ENCODE results near the gene CASTOR1. TPM values are rescaled to one million over a fixed set of nuclear protein-coding genes. Genes with fewer than 3 reads are reported as not detected.

Gene CASTOR1
- total RNA-seq, 2 donors from 2014 or later = 19.2 to 19.5 TPM

- H3K9me3 ChIP-seq (ENCODE audit: control insufficient read depth, low read length) = no peaks in the 10 kb centered on the region
- Mint-ChIP-seq H3K27ac (no peak overlapping the region), H3K4me3 (no peak overlapping the region), H3K9me3 (no peaks in the 10 kb centered on the region), H3K4me1 (no peaks in the 10 kb centered on the region), H3K36me3 (ENCODE audit: low read depth) (peaks cover 95% of the 10 kb centered on the region), H3K27me3 (ENCODE audit: insufficient read depth) (no peaks in the 10 kb centered on the region)
- DNase-seq = no peak
- no peak overlapping the region for H3K4me3 ChIP-seq (ENCODE audit: low read length)
- no peak overlapping the region for H3K27ac ChIP-seq (ENCODE audit: low read depth, low read length)
- no peaks in the 10 kb centered on the region for H3K27me3 ChIP-seq (ENCODE audit: control insufficient read depth, insufficient read depth, low read length, poor library complexity, severe bottlenecking)
- H3K4me1 ChIP-seq (ENCODE audit: control insufficient read depth, insufficient read depth, low read length) = no peaks in the 10 kb centered on the region
- no peak overlapping the region for H3K9ac ChIP-seq (ENCODE audit: extremely low read depth, low read length, poor library complexity, severe bottlenecking)
- WGBS, 2 experiments (ENCODE audit: insufficient coverage in 1 of 2, insufficient read length in 1 of 2) = 95 to 96% methylated on average over 7 to 8 of the region's 8 CpGs
- peaks cover 89% of the 10 kb centered on the region for H3K36me3 ChIP-seq (ENCODE audit: control insufficient read depth, insufficient read depth, low read length)
- no peak for TF ChIP-seq CTCF (conservative IDR thresholded peaks at IDR 0.05)
Observed at GRCh38 chr22:30337461-30337778, 48.1 kb upstream of the CASTOR1 start.

DNA sequence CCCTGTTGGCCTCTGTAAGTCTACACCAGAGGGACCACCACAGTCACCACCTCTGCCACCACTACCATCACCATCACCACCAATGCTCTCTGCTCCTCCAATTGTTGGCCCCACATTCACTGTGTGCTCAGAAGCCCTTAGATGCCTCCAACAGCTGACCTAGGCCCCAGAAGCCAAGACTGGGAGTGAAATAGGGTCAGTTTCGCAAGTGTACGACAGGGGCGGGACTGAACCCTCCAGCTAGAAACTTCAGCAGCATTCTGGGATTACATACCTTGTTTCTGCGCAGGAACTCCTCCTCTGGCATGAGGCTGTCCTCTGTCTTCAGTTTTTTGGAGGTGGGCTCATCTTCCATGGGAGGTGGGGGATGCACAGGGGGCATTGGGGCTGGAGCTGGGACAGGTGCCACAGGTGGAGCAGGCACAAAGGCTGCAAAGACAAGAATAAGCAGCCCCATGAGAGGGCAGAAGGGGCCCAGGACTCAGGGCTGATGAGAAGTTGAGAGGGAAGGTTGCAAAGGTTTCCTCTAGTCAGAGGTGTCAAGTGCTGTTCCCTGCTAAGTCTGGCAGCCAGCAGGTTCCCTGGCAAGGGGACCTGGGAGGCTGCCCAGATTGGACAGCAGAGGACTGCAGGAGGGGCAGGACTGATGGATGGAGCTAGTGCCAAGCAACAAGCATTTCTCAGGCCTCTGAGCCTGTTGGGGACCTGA, 47.6 kb upstream of the CASTOR1 start:
- no peak overlapping the region for H3K4me3 Mint-ChIP-seq
- H3K36me3 ChIP-seq (ENCODE audit: control insufficient read depth, insufficient read depth, low read length) = peaks cover 88% of the 10 kb centered on the region
- H3K9me3 Mint-ChIP-seq = no peaks in the 10 kb centered on the region

GRCh38 chr22:30335236-30335635, 45.9 kb upstream of the CASTOR1 start:
- Histone ChIP-seq H3K4me3 (ENCODE audit: low read length) (no peak overlapping the region), H3K27me3 (ENCODE audit: control insufficient read depth, insufficient read depth, low read length, poor library complexity, severe bottlenecking) (no peaks in the 10 kb centered on the region), H3K27ac (ENCODE audit: low read depth, low read length) (no peak overlapping the region), H3K9ac (ENCODE audit: extremely low read depth, low read length, poor library complexity, severe bottlenecking) (no peak overlapping the region), H3K4me1 (ENCODE audit: control insufficient read depth, insufficient read depth, low read length) (no peaks in the 10 kb centered on the region), H3K9me3 (ENCODE audit: control insufficient read depth, low read length) (no peaks in the 10 kb centered on the region), H3K36me3 (ENCODE audit: control insufficient read depth, insufficient read depth, low read length) (peaks cover 83% of the 10 kb centered on the region)
- Mint-ChIP-seq H3K4me3 (no peak overlapping the region), H3K36me3 (ENCODE audit: low read depth) (peaks cover 89% of the 10 kb centered on the region), H3K9me3 (no peaks in the 10 kb centered on the region), H3K27ac (no peak overlapping the region), H3K27me3 (ENCODE audit: insufficient read depth) (no peaks in the 10 kb centered on the region), H3K4me1 (no peaks in the 10 kb centered on the region)
- TF ChIP-seq CTCF (conservative IDR thresholded peaks at IDR 0.05) = no peak
- no peak for DNase-seq
- 93 to 100% methylated on average over 1 of the region's 1 CpG for WGBS, 2 experiments (ENCODE audit: insufficient coverage in 1 of 2, insufficient read length in 1 of 2)

More for the DNA sequence above, 47.6 kb upstream of the CASTOR1 start:
- WGBS, 2 experiments (ENCODE audit: insufficient coverage in 1 of 2, insufficient read length in 1 of 2) = 95% methylated on average over 4 of the region's 4 CpGs; no CpG with 5 or more reads in 1 of the 2 experiments
- Mint-ChIP-seq H3K36me3 (ENCODE audit: low read depth) (peaks cover 94% of the 10 kb centered on the region), H3K27ac (no peak overlapping the region), H3K27me3 (ENCODE audit: insufficient read depth) (no peaks in the 10 kb centered on the region), H3K4me1 (no peaks in the 10 kb centered on the region)
- no peak overlapping the region for H3K27ac ChIP-seq (ENCODE audit: low read depth, low read length)
- H3K4me3 ChIP-seq (ENCODE audit: low read length) = no peak overlapping the region
- H3K9ac ChIP-seq (ENCODE audit: extremely low read depth, low read length, poor library complexity, severe bottlenecking) = no peak overlapping the region
- H3K27me3 ChIP-seq (ENCODE audit: control insufficient read depth, insufficient read depth, low read length, poor library complexity, severe bottlenecking) = no peaks in the 10 kb centered on the region
- no peak for DNase-seq
- TF ChIP-seq CTCF (conservative IDR thresholded peaks at IDR 0.05) = no peak
- H3K9me3 ChIP-seq (ENCODE audit: control insufficient read depth, low read length) = no peaks in the 10 kb centered on the region
- H3K4me1 ChIP-seq (ENCODE audit: control insufficient read depth, insufficient read depth, low read length) = no peaks in the 10 kb centered on the region

All from endodermal cell (in vitro differentiated cells).